ENCODE results near the gene KLHL40. TPM values are rescaled to one million over a fixed set of nuclear protein-coding genes. Genes with fewer than 3 reads are reported as not detected.
A peak's percentile ranks its signal among the peaks of the same experiment; 100 is the strongest.

Gene KLHL40
- polyA plus RNA-seq (ENCODE audit: insufficient read depth in 1 of 5, insufficient read length in 5 of 5, low replicate concordance in 1 of 5): 1 to 10 TPM in 1 of 5 donors, not detected in 4; 6.6 TPM
- long read RNA-seq, donor 1: 0 reads
- long read RNA-seq, donor 2: 0 reads
- long read RNA-seq, donor 3: 0 reads
- long read RNA-seq, donor 4: 0 reads
- long read RNA-seq, donor 5: 0 reads
- long read RNA-seq, donor 6: 0 reads
- long read RNA-seq, donor 7: 0 reads
- long read RNA-seq, donor 8: 0 reads

DNA sequence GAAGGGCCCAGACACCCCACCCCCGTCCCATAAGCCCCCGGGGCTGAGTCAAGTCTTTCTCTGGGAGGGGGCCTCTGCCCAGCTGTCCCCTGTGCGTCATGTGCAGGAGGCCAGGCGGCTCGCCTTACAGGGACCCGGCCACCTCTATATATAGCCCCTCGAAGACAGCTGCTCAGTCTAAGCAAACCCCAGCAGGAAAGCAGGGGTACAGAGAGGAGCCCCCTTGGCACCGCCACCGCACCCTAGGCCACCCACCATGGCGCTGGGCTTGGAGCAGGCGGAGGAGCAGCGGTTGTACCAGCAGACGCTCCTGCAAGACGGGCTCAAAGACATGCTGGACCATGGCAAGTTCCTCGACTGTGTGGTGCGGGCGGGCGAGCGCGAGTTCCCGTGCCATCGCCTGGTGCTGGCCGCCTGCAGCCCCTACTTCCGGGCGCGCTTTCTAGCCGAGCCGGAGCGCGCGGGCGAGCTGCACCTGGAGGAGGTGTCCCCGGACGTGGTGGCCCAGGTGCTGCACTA is at the start of gene KLHL40:
Gene KLHL40 (plus strand): TSS at position 175 of the 519 bp plus-strand sequence. CDS start 82 bp downstream, at position 257.
- DNase-seq: no peak

- no peak for DNase-seq
Observed at GRCh38 chr3:42637001-42637400, 48.3 kb upstream of the KLHL40 start.

- DNase-seq: no peak
Observed at GRCh38 chr3:42638339-42638842, 46.9 kb upstream of the KLHL40 start.

DNA sequence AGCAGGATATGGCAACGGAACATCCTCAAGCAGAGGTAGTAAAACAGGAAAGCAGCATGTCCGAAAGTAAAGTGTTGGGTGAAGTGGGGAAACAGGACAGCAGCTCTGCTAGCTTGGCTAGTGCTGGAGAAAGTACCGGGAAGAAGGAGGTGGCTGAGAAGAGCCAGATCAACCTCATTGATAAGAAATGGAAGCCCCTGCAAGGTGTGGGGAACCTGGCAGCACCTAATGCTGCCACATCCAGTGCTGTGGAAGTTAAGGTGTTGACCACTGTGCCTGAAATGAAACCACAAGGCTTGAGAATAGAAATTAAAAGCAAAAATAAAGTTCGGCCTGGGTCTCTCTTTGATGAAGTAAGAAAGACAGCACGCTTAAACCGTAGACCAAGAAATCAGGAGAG is 46.1 kb upstream of the KLHL40 start:
- DNase-seq: no peak

- no peak for DNase-seq
Observed at GRCh38 chr3:42640129-42640528, 45.2 kb upstream of the KLHL40 start.

DNA sequence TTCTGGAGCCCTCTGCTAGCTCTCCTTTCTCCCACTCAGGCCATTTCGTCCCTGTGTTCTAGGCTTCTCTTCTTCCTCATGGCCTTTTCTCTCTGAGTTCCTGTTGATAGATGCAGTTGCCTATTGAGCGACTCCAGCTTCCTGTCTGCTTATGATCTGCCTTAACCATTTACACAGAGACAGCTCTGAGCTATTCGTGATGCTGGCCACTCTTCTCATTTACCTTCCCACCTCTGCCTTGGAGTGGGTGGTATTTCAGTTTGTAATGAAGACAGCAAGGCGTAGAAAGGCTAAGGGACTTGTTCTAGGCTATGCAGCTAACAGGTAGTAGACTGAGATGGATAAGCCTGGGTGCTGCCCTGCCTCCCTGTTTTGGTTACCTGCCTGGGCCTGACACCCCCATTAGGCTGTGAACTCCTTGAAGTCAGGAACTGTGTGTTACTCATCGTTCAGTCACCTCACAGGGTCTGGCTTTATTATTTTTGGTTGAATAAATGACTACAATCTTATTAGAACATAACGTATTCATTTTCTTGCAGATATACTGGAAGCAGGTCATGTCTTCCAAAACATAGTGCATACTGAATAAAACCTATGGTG is 44.5 kb upstream of the KLHL40 start:
- DNase-seq: no peak

DNA sequence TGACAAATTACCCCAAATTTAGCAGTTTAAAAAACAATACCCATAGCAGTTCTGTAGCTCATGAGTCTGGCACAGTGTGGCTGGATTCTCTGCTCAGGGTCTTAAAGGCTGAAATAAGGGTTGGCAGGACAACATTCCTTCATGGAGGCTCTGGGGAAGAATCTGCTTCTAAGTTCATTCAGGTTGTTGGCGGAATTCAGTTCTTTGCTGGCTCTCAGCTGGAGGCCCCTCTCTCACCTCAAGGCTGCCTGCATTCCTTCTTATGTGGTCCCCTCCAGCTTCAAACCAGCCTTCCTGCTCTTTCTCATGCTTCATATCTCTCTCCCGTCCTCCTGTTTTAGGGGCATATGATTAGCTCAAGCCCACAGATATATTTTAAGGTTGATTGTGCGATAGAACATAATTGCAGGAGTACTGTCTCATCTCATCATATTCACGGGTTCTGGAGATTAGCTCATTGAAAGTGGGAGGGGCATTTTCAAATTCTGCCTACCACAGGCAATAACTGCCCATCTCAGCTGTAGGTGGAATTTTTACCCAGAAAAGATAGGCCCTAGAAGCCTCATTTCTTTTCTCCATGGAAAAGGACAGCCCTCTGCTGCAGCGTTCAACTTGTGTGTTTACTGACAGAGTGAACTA is 37.4 kb upstream of the KLHL40 start:
- no peak for DNase-seq

GRCh38 chr3:42649006-42649405 is 36.3 kb upstream of the KLHL40 start:
- no peak for DNase-seq

GRCh38 chr3:42649783-42650182 is 35.6 kb upstream of the KLHL40 start:
- DNase-seq: no peak

DNA sequence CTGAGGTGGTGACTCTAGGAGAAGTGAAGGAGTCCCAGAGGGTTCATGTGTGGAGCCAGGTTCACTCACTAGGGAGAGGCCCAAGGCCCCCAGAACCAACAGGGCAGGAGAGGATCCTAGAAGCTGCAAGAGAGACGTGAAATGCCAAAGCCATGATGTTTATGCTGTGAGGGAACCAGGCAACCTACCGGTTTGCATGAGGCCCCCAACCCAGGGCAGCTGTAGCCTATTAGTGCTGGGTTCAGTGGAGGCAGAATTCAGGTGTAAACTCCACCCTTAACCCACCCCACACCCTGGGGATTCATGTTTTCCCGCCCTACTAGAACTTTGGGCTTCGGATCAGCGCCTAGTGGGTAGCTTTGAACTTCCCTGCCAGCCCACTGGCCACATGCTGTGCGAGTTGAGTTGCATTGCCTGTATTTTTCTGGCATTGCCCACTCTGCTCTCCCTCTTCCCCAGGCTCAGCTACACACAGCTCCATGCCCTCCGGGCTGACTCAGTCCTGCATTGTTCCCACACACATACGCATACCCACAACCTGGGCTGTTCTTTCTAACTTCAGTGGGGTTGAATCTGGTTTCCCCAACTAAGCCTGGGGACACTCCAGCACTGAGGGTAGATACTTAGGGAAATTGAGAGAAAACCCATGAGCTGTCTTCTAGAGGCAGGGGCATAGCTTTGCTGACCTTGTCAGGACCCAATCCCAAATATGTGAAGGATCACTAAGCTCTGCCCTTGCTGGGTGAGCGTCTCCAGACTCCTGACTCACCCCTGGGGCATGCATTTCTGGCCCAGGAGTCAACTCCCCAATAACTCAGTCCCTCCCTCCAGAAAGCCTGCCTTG is 33.9 kb upstream of the KLHL40 start:
- no peak for DNase-seq

DNA sequence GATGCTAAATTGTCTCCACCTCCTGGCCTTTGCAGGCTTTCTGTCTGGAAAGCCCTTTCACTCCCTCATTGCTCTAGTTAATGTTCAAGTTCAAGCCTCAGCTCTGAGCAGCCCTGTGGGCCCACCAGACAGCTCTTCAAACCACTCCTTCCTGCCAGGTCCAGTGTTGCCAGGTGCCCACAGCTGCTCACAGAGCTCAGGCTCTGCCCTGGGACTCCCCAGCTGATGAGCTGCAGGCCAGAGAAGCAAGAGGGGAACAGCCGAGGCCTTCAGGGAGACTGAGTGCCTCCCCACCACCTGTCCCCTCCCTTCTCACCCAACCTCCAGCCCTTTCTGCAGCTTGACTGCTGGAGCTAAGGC is 33.1 kb upstream of the KLHL40 start:
- DNase-seq: no peak

- peak in 1 of 2 donors; percentile 18 for DNase-seq
Observed at GRCh38 chr3:42652611-42653302, 32.6 kb upstream of the KLHL40 start.

- no peak for DNase-seq
Observed at GRCh38 chr3:42653303-42653559, 32.1 kb upstream of the KLHL40 start.

DNA sequence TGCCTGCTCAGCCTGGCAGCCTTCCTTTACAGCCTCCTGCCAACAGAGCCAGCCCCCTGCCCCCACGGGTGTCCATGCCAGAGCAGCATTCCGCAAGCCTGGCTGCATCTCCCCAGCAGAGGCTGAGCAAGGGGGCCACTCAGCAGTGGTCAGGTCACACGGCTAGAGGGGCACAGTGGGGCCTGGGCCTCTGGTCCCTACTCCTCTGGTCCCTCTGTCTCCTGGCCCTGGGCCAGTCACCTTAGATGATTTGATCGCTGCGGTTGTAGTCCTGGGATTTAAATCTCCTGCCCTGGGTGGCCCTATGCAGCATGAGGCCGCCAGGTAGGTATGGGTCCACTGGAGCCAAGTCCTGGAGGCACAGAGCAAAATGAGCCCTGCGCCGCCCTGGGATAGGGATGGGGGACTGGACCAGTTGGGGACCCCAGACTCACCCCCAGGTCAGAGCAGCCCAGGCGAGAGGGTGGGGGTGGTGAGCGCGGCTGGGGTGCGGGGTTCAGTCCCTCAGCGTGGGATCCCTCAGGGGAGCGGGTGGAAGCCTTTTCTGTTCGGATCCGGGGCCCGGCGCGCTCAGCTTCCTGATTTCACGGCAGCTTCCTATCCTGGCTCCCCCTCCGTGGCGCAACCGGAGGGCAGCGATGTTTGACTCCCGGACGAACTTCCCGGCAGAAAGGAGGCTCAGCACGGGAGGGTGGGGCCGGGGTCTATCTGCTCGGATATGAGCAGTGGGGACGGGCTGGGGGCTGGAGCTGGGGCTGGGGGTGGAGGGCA is 31.6 kb upstream of the KLHL40 start, which contains the start of gene ZBTB47:
Gene ZBTB47 (plus strand): TSS at position 138 of the 771 bp plus-strand sequence. CDS start 4,659 bp downstream, outside the sequence.
- peak in 1 of 2 donors; percentile 23 for DNase-seq

GRCh38 chr3:42654331-42655201 is 30.8 kb upstream of the KLHL40 start:
- DNase-seq: peak; percentile 42 to 54

GRCh38 chr3:42655331-42655888 is 29.9 kb upstream of the KLHL40 start:
- DNase-seq: no peak

DNA sequence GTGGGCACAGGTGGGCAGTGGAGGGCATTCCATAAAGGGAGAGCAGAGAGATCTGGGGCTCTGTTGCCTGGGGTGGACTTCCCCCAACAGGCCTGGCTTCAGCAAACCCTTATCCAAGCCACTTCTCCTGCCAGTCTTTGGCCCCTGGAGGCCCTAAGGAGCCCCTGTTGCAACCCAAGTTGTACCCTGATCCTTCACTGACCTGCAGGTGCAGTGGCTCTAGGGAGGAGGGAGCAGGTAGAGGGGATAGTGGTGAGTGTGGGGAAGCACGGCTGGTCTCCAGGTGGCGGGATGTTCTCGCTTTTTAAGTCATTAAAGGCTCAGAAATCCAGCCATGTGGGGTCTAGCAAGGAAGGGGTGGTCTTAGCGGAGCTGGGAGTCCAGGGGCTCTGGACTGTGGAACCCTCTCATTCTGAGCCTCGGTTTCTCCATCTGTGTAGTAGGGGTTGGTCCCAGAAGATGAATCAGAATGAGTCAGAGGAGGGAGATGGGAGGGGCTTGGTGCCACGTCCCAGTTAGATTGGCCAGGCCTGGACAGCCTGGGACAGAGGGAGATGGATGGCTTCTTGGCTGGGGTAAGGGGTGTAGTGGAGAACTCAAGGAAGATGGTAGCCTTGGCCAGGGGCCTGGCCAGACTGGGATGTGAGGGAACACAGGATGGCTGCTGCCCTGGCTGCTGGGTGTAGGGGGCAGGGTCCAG is 29.2 kb upstream of the KLHL40 start:
- DNase-seq: no peak

All from right lung (tissue), 10 donors.